ENCODE measurements around the gene VIPR1. TPM values are rescaled to one million over a fixed set of nuclear protein-coding genes. Genes with fewer than 3 reads are reported as not detected.

VIPR1 gene
- total and polyA plus RNA-seq, 2 experiments from 2014 or later: 0.86 to 1.6 TPM

- DNase-seq (ENCODE audit: low read depth in 1 of 2, low spot score in 1 of 2): no peak
- peaks cover 9% of the 10 kb centered on the region for H3K4me1 ChIP-seq (ENCODE audit: low read depth)
- no peaks in the 10 kb centered on the region for H3K36me3 ChIP-seq
- no peaks in the 10 kb centered on the region for H3K27me3 ChIP-seq
- no peaks in the 10 kb centered on the region for H3K9me3 ChIP-seq (ENCODE audit: low read depth)
- H3K27ac ChIP-seq: no peak overlapping the region
- no peak for TF ChIP-seq CTCF (IDR thresholded peaks at IDR 0.05; ENCODE audit: low read depth, low read length)
- H3K4me3 ChIP-seq: no peak overlapping the region
These were observed 18.5 kb downstream of the VIPR1 start for GRCh38 chr3:42520906-42521305.

GRCh38 chr3:42524751-42525150 is 22.3 kb downstream of the VIPR1 start:
- Histone ChIP-seq H3K27me3 (no peaks in the 10 kb centered on the region), H3K4me3 (no peak overlapping the region), H3K36me3 (no peaks in the 10 kb centered on the region), H3K4me1 (ENCODE audit: low read depth) (peaks cover 9% of the 10 kb centered on the region), H3K27ac (no peak overlapping the region), H3K9me3 (ENCODE audit: low read depth) (no peaks in the 10 kb centered on the region)
- TF ChIP-seq CTCF (IDR thresholded peaks at IDR 0.05; ENCODE audit: low read depth, low read length): no peak
- no peak for DNase-seq (ENCODE audit: low read depth in 1 of 2, low spot score in 1 of 2)

- no peak for TF ChIP-seq CTCF (IDR thresholded peaks at IDR 0.05; ENCODE audit: low read depth, low read length)
- no peak overlapping the region for H3K4me3 ChIP-seq
- no peaks in the 10 kb centered on the region for H3K9me3 ChIP-seq (ENCODE audit: low read depth)
- H3K36me3 ChIP-seq: no peaks in the 10 kb centered on the region
- H3K4me1 ChIP-seq (ENCODE audit: low read depth): peaks cover 9% of the 10 kb centered on the region
- peak overlapping the region; percentile 72 for H3K27ac ChIP-seq
- DNase-seq (ENCODE audit: low read depth in 1 of 2, low spot score in 1 of 2): peak in 1 of 2 donors; percentile 55
- no peaks in the 10 kb centered on the region for H3K27me3 ChIP-seq
These were observed 22.8 kb downstream of the VIPR1 start for GRCh38 chr3:42525212-42525611.

- Histone ChIP-seq H3K4me1 (ENCODE audit: low read depth) (peaks cover 9% of the 10 kb centered on the region), H3K27ac (peak overlapping the region; percentile 72), H3K9me3 (ENCODE audit: low read depth) (no peaks in the 10 kb centered on the region), H3K4me3 (no peak overlapping the region), H3K27me3 (no peaks in the 10 kb centered on the region), H3K36me3 (no peaks in the 10 kb centered on the region)
- TF ChIP-seq CTCF (IDR thresholded peaks at IDR 0.05; ENCODE audit: low read depth, low read length): no peak
- DNase-seq (ENCODE audit: low read depth in 1 of 2, low spot score in 1 of 2): no peak
These were observed 23.4 kb downstream of the VIPR1 start for GRCh38 chr3:42525736-42526345.

- no peak for TF ChIP-seq CTCF (IDR thresholded peaks at IDR 0.05; ENCODE audit: low read depth, low read length)
- no peak overlapping the region for H3K4me3 ChIP-seq
- H3K27me3 ChIP-seq: no peaks in the 10 kb centered on the region
- peak in 1 of 2 donors; percentile 27 for DNase-seq (ENCODE audit: low read depth in 1 of 2, low spot score in 1 of 2)
- no peak overlapping the region for H3K27ac ChIP-seq
- peaks cover 9% of the 10 kb centered on the region for H3K4me1 ChIP-seq (ENCODE audit: low read depth)
- H3K36me3 ChIP-seq: no peaks in the 10 kb centered on the region
- no peaks in the 10 kb centered on the region for H3K9me3 ChIP-seq (ENCODE audit: low read depth)
These were observed 24.3 kb downstream of the VIPR1 start for GRCh38 chr3:42526616-42527367.

Data from cardiac muscle cell (in vitro differentiated cells and primary cell).